H1 (cell line): ENCODE measurements around the gene EPHB1. TPM values are rescaled to one million over a fixed set of nuclear protein-coding genes. Genes with fewer than 3 reads are reported as not detected.

Experiments used
- CTCF ChIA-PET: fragments of 300-600 bp; sonication (Branson Sonifier 250); formaldehyde crosslinking; loops from one replicate; lab custom pipeline; 2021; ENCODE audit not compliant: partially characterized antibody; lab: Charles Lee
- POLR2A ChIA-PET: fragments of 300-600 bp; sonication (Branson Sonifier 250); formaldehyde crosslinking; loops from one replicate; lab custom pipeline; 2021; ENCODE audit warnings: inconsistent platforms; ENCODE audit not compliant: partially characterized antibody; lab: Charles Lee
- DNase-seq, 2 experiments: peaks; one replicate each; pipeline versions ENCODE4 v3.0.0 to v3.0.0-alpha.2; 2010 to 2022; ENCODE audit warnings: low spot score in 2 of 2, low read depth in 1 of 2, mixed read lengths in 1 of 2
- FAIRE-seq: peaks from 2 replicates; lab custom pipeline; 2011; peaks lifted over from hg19 to GRCh38; lab: Jason Lieb, UNC
- H2AFZ ChIP-seq: 2 replicates; pipeline ENCODE4 v1.8.1; 2012; ENCODE audit warnings: low read length, inconsistent platforms
- H2AK5ac ChIP-seq: 2 replicates; pipeline ENCODE4 v1.6.1; 2013; ENCODE audit warnings: low read depth, low read length
- H2BK120ac ChIP-seq: replicated peaks from 2 replicates; pipeline ENCODE3; 2013; ENCODE audit warnings: low read depth, low read length, inconsistent platforms
- H2BK12ac ChIP-seq: 2 replicates; pipeline ENCODE4 v1.6.1; 2013; ENCODE audit warnings: low read depth, low read length
- H2BK15ac ChIP-seq: 2 replicates; pipeline ENCODE4 v1.6.1; 2013; ENCODE audit warnings: low read length
- H2BK20ac ChIP-seq: 2 replicates; pipeline ENCODE4 v1.6.1; 2013; ENCODE audit warnings: low read length
- H2BK5ac ChIP-seq: 2 replicates; pipeline ENCODE4 v1.6.1; 2013; ENCODE audit warnings: low read depth, low read length
- H3K14ac ChIP-seq: 2 replicates; pipeline ENCODE4 v1.6.1; 2013; ENCODE audit warnings: inconsistent platforms; ENCODE audit not compliant: insufficient read length
- H3K18ac ChIP-seq: 2 replicates; pipeline ENCODE4 v1.6.1; 2013; ENCODE audit warnings: low read length; ENCODE audit errors: extremely low read depth
- H3K23ac ChIP-seq: 2 replicates; pipeline ENCODE4 v1.6.1; 2013; ENCODE audit warnings: inconsistent platforms; ENCODE audit not compliant: insufficient read length
- H3K23me2 ChIP-seq: 2 replicates; pipeline ENCODE4 v1.6.1; 2013; ENCODE audit warnings: low read depth, low read length
- H3K27ac ChIP-seq: 2 replicates; pipeline ENCODE4 v1.6.1; 2011; ENCODE audit warnings: low read depth, low read length, inconsistent platforms
- H3K27me3 ChIP-seq, 4 experiments: replicated peaks in 1 of 4; 1 replicate in 1 of 4; 2 replicates in 3 of 4; pipeline versions ENCODE4 v1.6.1 to v1.8.1; 2011 to 2013; ENCODE audit warnings: low read length in 3 of 4, mild to moderate bottlenecking in 3 of 4, inconsistent platforms in 2 of 4, mixed read lengths in 2 of 4, moderate library complexity in 1 of 4; ENCODE audit not compliant: control insufficient read depth in 3 of 4, insufficient read depth in 3 of 4; ENCODE audit errors: extremely low read depth in 1 of 4
- H3K36me3 ChIP-seq, 4 experiments: 2 replicates each; pipeline versions ENCODE4 v1.6.1 to v1.8.1; 2011 to 2013; ENCODE audit warnings: mild to moderate bottlenecking in 4 of 4, low read length in 3 of 4, moderate library complexity in 2 of 4, control low read depth in 1 of 4, inconsistent platforms in 1 of 4; ENCODE audit not compliant: insufficient read depth in 4 of 4, control insufficient read depth in 2 of 4
- H3K4ac ChIP-seq: replicated peaks from 2 replicates; pipeline ENCODE3; 2013; ENCODE audit warnings: low read length, low read depth, mixed read lengths, inconsistent platforms; ENCODE audit not compliant: insufficient read length
- H3K4me1 ChIP-seq, 4 experiments: replicated peaks in 1 of 4; 1 replicate in 1 of 4; 2 replicates in 3 of 4; pipeline versions ENCODE4 v1.6.1 to v1.8.1; 2011 to 2013; ENCODE audit warnings: low read length in 3 of 4, inconsistent platforms in 2 of 4, mixed read lengths in 1 of 4; ENCODE audit not compliant: insufficient read depth in 4 of 4, control insufficient read depth in 3 of 4
- H3K4me2 ChIP-seq, 2 experiments: 2 replicates each; pipeline versions ENCODE4 v1.6.1 to v1.8.1; 2011 to 2013; ENCODE audit warnings: low read depth in 2 of 2, low read length in 2 of 2, control low read depth in 1 of 2, inconsistent platforms in 1 of 2, mild to moderate bottlenecking in 1 of 2; ENCODE audit not compliant: insufficient read depth in 1 of 2
- H3K4me3 ChIP-seq, 4 experiments: fragments of 200-600, 300-600 bp in 1 of 4; sonication (generic), shearing (Covaris generic), sonication (Bioruptor Twin) in 1 of 4; 2 replicates each; pipeline versions ENCODE4 v1.5.1 to v1.8.1; 2011 to 2016; ENCODE audit warnings: low read length in 4 of 4, low read depth in 3 of 4, control low read depth in 2 of 4, inconsistent platforms in 2 of 4, mild to moderate bottlenecking in 2 of 4, mixed read lengths in 1 of 4, moderate library complexity in 1 of 4; ENCODE audit not compliant: insufficient read depth in 2 of 4; ENCODE audit errors: extremely low read depth in 1 of 4
- H3K56ac ChIP-seq: replicated peaks from 2 replicates; pipeline ENCODE3; 2013; ENCODE audit warnings: low read depth, mild to moderate bottlenecking, mixed read lengths, low read length, inconsistent platforms; ENCODE audit not compliant: insufficient read length
- H3K79me1 ChIP-seq: 2 replicates; pipeline ENCODE4 v1.6.1; 2013; ENCODE audit warnings: low read depth, low read length, control low read depth
- H3K79me2 ChIP-seq, 2 experiments: 2 replicates each; pipeline versions ENCODE4 v1.6.1 to v1.8.1; 2012 to 2013; ENCODE audit warnings: low read length in 2 of 2, mild to moderate bottlenecking in 2 of 2, inconsistent platforms in 1 of 2; ENCODE audit not compliant: insufficient read depth in 2 of 2, control insufficient read depth in 1 of 2
- H3K9ac ChIP-seq, 4 experiments: replicated peaks in 1 of 4; 1 replicate in 1 of 4; 2 replicates in 3 of 4; pipeline versions ENCODE4 v1.6.1 to v1.8.1; 2011 to 2013; ENCODE audit warnings: low read depth in 3 of 4, low read length in 3 of 4, control low read depth in 2 of 4, mild to moderate bottlenecking in 2 of 4, moderate library complexity in 2 of 4, inconsistent platforms in 1 of 4; ENCODE audit errors: extremely low read depth in 1 of 4
- H3K9me3 ChIP-seq, 2 experiments: 2 replicates each; pipeline versions ENCODE4 v1.6.1 to v1.8.1; 2012 to 2013; ENCODE audit warnings: mild to moderate bottlenecking in 2 of 2, moderate library complexity in 2 of 2, control low read depth in 1 of 2, inconsistent platforms in 1 of 2, low read depth in 1 of 2, low read length in 1 of 2, mixed read lengths in 1 of 2; ENCODE audit not compliant: insufficient read depth in 2 of 2
- H4K20me1 ChIP-seq, 2 experiments: replicated peaks in 1 of 2; 2 replicates each; pipeline versions ENCODE3 to v1.8.1; 2011 to 2013; ENCODE audit warnings: inconsistent platforms in 2 of 2, low read length in 2 of 2, mild to moderate bottlenecking in 1 of 2; ENCODE audit not compliant: insufficient read depth in 2 of 2, control insufficient read depth in 1 of 2
- H4K5ac ChIP-seq: 2 replicates; pipeline ENCODE4 v1.6.1; 2013; ENCODE audit warnings: low read length, low read depth, mixed read lengths, inconsistent platforms; ENCODE audit not compliant: insufficient read length
- H4K8ac ChIP-seq: 2 replicates; pipeline ENCODE4 v1.8.0; 2013; ENCODE audit warnings: mild to moderate bottlenecking, moderate library complexity, low read length, inconsistent platforms; ENCODE audit not compliant: insufficient read depth; ENCODE audit errors: extremely low read depth
- H4K91ac ChIP-seq: replicated peaks from 2 replicates; pipeline ENCODE3; 2013; ENCODE audit warnings: low read length, mixed read lengths, inconsistent platforms; ENCODE audit not compliant: insufficient read length
- HDAC2 ChIP-seq, 2 experiments: fragments of 300-600 bp in 1 of 2; sonication (generic) in 1 of 2; IDR thresholded peaks; 2 replicates each; pipeline ENCODE4 v1.6.1; 2011 to 2012; ENCODE audit warnings: low read depth in 2 of 2, low read length in 2 of 2, mild to moderate bottlenecking in 2 of 2, moderate library complexity in 2 of 2, borderline replicate concordance in 1 of 2, inconsistent platforms in 1 of 2
- KDM5A ChIP-seq: fragments of 200-600 bp; IDR thresholded peaks from 2 replicates; pipeline ENCODE4 v1.7.1; 2012; ENCODE audit warnings: mild to moderate bottlenecking, low read length, inconsistent platforms, mixed read lengths
- RBBP5 ChIP-seq: IDR thresholded peaks from 2 replicates; pipeline ENCODE4 v1.7.1; 2012; ENCODE audit warnings: low read depth, mild to moderate bottlenecking, inconsistent platforms, low read length, moderate library complexity, borderline replicate concordance
- SP2 ChIP-seq: IDR thresholded peaks from 2 replicates; pipeline ENCODE4 v1.6.1; 2012; ENCODE audit warnings: mild to moderate bottlenecking, low read length, inconsistent platforms
- TAF7 ChIP-seq: optimal IDR thresholded peaks from 2 replicates; pipeline ENCODE3; 2011; ENCODE audit warnings: low read depth, mild to moderate bottlenecking, inconsistent platforms, low read length, moderate library complexity, borderline replicate concordance
- TEAD4 ChIP-seq: IDR thresholded peaks from 2 replicates; pipeline ENCODE4 v1.6.1; 2012; ENCODE audit warnings: low read depth, low read length, inconsistent platforms, mixed read lengths
- WGBS, 2 experiments: shearing (Covaris generic) in 1 of 2; methylation state at CpG; one replicate each; pipeline versions ENCODE4 v1.1.6 to v1.1.7; 2013 to 2015; ENCODE audit warnings: low lambda C conversion rate in 2 of 2, mixed read lengths in 2 of 2, inconsistent platforms in 1 of 2, low coverage in 1 of 2, missing lambda C conversion rate in 1 of 2; ENCODE audit not compliant: insufficient replicate concordance in 2 of 2, insufficient coverage in 1 of 2, insufficient read length in 1 of 2; ENCODE audit errors: extremely low coverage in 1 of 2, missing lambda C conversion rate in 1 of 2; 5-methylcytosine and 5-hydroxymethylcytosine counted together
- polyA plus RNA-seq, 7 experiments: library from polyadenylated mRNA; depleted of rRNA in 3 of 7; stranded (reverse) in 5 of 7; unstranded in 2 of 7; fragments of >200 nt in 5 of 7; fragments of 200-250 nt in 2 of 7; gene quantifications; 1 replicate in 5 of 7; 2 replicates in 1 of 7; 4 replicates in 1 of 7; pipeline versions ENCODE4 v1.2.1 to v1.2.3, GENCODE V29; 2011 to 2013; ENCODE audit warnings: missing spikeins in 2 of 7, mixed read lengths in 2 of 7
- total RNA-seq: library from RNA; stranded (reverse); fragmentation: NEBNext Ultra II Directional; extraction: Animal tissue kit (Norgen Biotek cat#: 25700); gene quantifications from 2 replicates; pipeline ENCODE4 v1.2.1, GENCODE V29; 2021

Gene EPHB1
- total and polyA plus RNA-seq, 2 of the 8 experiments (the other 6 are each of a cell fraction or from before 2014, with no cell fraction given): 3.5 to 5.9 TPM

- H3K27ac ChIP-seq: no peak overlapping the region
- CTCF ChIA-PET: interaction anchor here (0.8 to 2.0 kb wide), 5 partner anchors 19 to 382 kb away, joined by 3 to 6 read pairs (median 4); no protein-coding TSS in a partner anchor
- 85% methylated on average over 7 of the region's 7 CpGs; no CpG with 5 or more reads in 1 of the 2 experiments for WGBS, 2 experiments
- no peak overlapping the region for H2AFZ ChIP-seq
- H3K9ac ChIP-seq: no peak overlapping the region
- H3K4me2 ChIP-seq: no peak overlapping the region
- no peak overlapping the region for H3K4me3 ChIP-seq
- H3K79me1 ChIP-seq: no peaks in the 10 kb centered on the region
- no peak overlapping the region for H3K23ac ChIP-seq
- no peaks in the 10 kb centered on the region for H3K79me2 ChIP-seq
- no peak overlapping the region for H3K18ac ChIP-seq
- H2BK12ac ChIP-seq: no peak overlapping the region
- no peak overlapping the region for H3K14ac ChIP-seq
- TF ChIP-seq RBBP5 (no peak), SP2 (no peak), KDM5A (no peak), HDAC2 (IDR thresholded peaks at IDR 0.05; ENCODE audit: borderline replicate concordance in 1 of 2, low read depth in 2 of 2, low read length in 2 of 2) (no peak), TEAD4 (no peak), TAF7 (no peak)
- no peaks in the 10 kb centered on the region for H3K36me3 ChIP-seq
- no peak overlapping the region for H2AK5ac ChIP-seq
- H4K5ac ChIP-seq: no peak overlapping the region
- POLR2A ChIA-PET: no interaction called here
- no peak overlapping the region for H2BK20ac ChIP-seq
- H3K56ac ChIP-seq: no peak overlapping the region
- FAIRE-seq (no peak), DNase-seq (no peak)
- H4K8ac ChIP-seq: no peak overlapping the region
- no peak overlapping the region for H2BK120ac ChIP-seq
- H3K27me3 ChIP-seq: no peaks in the 10 kb centered on the region
- no peaks in the 10 kb centered on the region; the same call in 1 of the 2 replicates for H3K23me2 ChIP-seq
- no peaks in the 10 kb centered on the region for H4K20me1 ChIP-seq
- H2BK5ac ChIP-seq: no peak overlapping the region
- no peaks in the 10 kb centered on the region for H3K9me3 ChIP-seq
- no peak overlapping the region for H2BK15ac ChIP-seq
- no peaks in the 10 kb centered on the region; a peak in 1 of 7 replicates for H3K4me1 ChIP-seq
- H4K91ac ChIP-seq: no peak overlapping the region
- H3K4ac ChIP-seq: no peak overlapping the region
These were observed 63.5 kb downstream of the EPHB1 start for GRCh38 chr3:134858441-134859035.
